ENCODE results near the gene MIAT. TPM values are rescaled to one million over a fixed set of nuclear protein-coding genes. Genes with fewer than 3 reads are reported as not detected.
A peak's percentile ranks its signal among the peaks of the same experiment; 100 is the strongest.

The MIAT gene
- total and polyA plus RNA-seq, 9 of the 15 experiments (the other 6 are each of a cell fraction or from before 2014, with no cell fraction given) = 0.03 to 0.93 (median 0.34) TPM

DNA sequence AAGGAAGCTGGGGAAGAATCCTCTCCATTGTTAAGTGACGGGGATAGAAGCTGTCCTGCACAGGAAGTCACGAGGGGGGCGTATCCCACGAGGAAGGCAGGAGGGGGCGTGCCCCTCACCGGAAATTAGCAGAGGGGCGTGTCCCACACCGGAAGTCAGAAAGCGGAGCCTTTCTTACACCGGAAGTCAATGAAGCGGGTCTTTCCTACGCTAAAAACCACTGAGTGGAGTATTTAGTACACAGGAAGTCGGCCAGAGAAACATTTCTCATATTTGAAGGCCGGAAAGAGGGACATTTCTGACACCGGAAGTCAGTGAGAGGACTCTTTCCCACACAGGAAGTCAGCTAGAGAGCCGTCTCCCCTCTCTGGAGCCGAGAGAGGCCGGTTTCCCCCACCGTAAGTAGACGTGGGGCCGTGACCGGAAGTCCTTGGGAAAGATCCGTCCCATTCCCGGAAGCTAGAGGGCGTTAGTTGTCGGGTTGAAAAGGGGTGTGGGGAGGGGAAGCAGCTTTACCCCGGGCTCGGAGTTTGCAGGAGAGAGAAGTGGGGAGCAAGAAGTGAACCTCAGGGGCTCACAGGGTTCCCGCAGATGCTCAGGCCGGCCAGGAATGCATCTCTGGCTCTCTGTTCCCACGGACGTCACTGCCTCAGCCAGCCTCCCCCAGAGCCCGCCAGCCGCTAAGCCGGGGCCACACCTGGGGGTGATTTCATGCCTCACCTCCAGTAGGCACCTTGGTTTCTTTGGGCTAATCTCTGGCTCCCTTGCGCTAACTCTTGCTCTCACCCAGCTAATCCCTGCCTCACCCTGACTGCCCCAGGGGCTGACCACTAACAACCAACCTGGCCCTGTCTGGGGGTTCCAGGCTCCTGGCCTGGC lies 15.4 kb downstream of the MIAT start (continued):
- TF ChIP-seq ZNF217 (CRISPR knock-in tag; IDR thresholded peaks at IDR 0.05) (no peak), ESRRA (IDR thresholded peaks at IDR 0.05; ENCODE audit: borderline replicate concordance, low read depth) (no peak), RBFOX2 (IDR thresholded peaks at IDR 0.05; ENCODE audit: low read depth, low read length) (peak; percentile 71), HDGF (IDR thresholded peaks at IDR 0.05) (no peak), TOE1 (IDR thresholded peaks at IDR 0.05; ENCODE audit: borderline replicate concordance) (peak; percentile 78; the same call in 1 of the 2 replicates), TOE1 (CRISPR knock-in tag; IDR thresholded peaks at IDR 0.05; ENCODE audit: borderline replicate concordance, low read depth) (no peak), HDAC1 (IDR thresholded peaks at IDR 0.05) (no peak; a peak in 2 of 4 replicates), TBP (optimal IDR thresholded peaks at IDR 0.05; ENCODE audit: low read depth, low read length) (peak; percentile 62), ZNF316 (IDR thresholded peaks at IDR 0.05) (no peak), GABPA (tag; conservative IDR thresholded peaks at IDR 0.05; ENCODE audit: low read depth) (peak; percentile 98), GTF2B (IDR thresholded peaks at IDR 0.05; ENCODE audit: extremely low read depth, insufficient read length) (no peak), SIN3A (IDR thresholded peaks at IDR 0.05; ENCODE audit: borderline replicate concordance in 2 of 2, control insufficient read depth in 1 of 2, low read depth in 2 of 2, low read length in 2 of 2) (peak; percentile 34 to 80; a peak in 2 of 4 replicates), MCM7 (IDR thresholded peaks at IDR 0.05) (no peak), SMARCB1 (IDR thresholded peaks at IDR 0.05; ENCODE audit: insufficient read length, low read depth) (no peak), STAT5A (IDR thresholded peaks at IDR 0.05; ENCODE audit: borderline replicate concordance, low read length) (no peak), CTCF (IDR thresholded peaks at IDR 0.05 in 2 of 3, conservative IDR thresholded peaks at IDR 0.05 in 1 of 3; ENCODE audit: insufficient read depth in 2 of 3, low read depth in 1 of 3, low read length in 3 of 3) (peak; percentile 63 to 76 (median 74)), ZNF3 (CRISPR knock-in tag; IDR thresholded peaks at IDR 0.05) (no peak), JUNB (CRISPR knock-in tag; conservative IDR thresholded peaks at IDR 0.05) (no peak), SAFB (IDR thresholded peaks at IDR 0.05; ENCODE audit: borderline replicate concordance, low read depth, low read length) (no peak), ZZZ3 (IDR thresholded peaks at IDR 0.05) (no peak), POLR2B (IDR thresholded peaks at IDR 0.05; ENCODE audit: low read depth, partially characterized antibody) (peak; percentile 21), KLF6 (CRISPR knock-in tag; IDR thresholded peaks at IDR 0.05; ENCODE audit: borderline replicate concordance) (no peak), TFAM (CRISPR knock-in tag; conservative IDR thresholded peaks at IDR 0.05) (no peak)
- TF ChIP-seq, protein P1, sequence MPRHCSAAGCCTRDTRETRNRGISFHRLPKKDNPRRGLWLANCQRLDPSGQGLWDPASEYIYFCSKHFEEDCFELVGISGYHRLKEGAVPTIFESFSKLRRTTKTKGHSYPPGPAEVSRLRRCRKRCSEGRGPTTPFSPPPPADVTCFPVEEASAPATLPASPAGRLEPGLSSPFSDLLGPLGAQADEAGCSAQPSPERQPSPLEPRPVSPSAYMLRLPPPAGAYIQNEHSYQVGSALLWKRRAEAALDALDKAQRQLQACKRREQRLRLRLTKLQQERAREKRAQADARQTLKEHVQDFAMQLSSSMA (CRISPR knock-in tag; IDR thresholded peaks at IDR 0.05) = no peak
- TF ChIP-seq, protein P2, sequence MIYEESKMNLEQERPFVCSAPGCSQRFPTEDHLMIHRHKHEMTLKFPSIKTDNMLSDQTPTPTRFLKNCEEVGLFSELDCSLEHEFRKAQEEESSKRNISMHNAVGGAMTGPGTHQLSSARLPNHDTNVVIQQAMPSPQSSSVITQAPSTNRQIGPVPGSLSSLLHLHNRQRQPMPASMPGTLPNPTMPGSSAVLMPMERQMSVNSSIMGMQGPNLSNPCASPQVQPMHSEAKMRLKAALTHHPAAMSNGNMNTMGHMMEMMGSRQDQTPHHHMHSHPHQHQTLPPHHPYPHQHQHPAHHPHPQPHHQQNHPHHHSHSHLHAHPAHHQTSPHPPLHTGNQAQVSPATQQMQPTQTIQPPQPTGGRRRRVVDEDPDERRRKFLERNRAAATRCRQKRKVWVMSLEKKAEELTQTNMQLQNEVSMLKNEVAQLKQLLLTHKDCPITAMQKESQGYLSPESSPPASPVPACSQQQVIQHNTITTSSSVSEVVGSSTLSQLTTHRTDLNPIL (CRISPR knock-in tag; IDR thresholded peaks at IDR 0.05) = no peak
